Measurements from ENCODE around the gene KIAA0753. TPM values are rescaled to one million over a fixed set of nuclear protein-coding genes. Genes with fewer than 3 reads are reported as not detected.

Gene KIAA0753
- polyA plus RNA-seq, 1 donor (not counting 4 experiments of a cell fraction or from before 2014, with no cell fraction given): 11.6 TPM

DNA sequence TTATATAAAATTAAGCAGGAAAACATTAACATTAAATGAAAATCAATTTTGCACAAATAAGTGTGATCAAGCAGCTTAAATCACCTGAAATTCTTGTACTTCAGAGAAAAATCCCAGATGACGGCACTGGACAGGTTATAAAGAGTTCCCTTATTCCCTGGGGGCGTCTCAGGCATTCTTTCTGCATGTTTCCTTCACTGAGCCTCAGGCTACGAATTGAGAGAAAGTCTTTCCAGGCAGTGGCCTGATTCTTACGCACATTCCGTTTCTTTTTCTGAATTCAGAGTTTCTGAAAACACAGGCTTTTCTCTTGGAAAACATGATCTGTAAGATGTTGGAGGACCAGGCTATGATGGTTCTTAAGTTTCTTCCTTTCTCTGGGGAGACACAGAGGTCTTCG is 62.0 kb downstream of the KIAA0753 start:
- no peaks in the 10 kb centered on the region for H3K9me1 ChIP-seq (ENCODE audit: control insufficient read depth, extremely low read depth, insufficient read depth, low read length)
- DNase-seq (ENCODE audit: low read depth, low spot score) (no peak), FAIRE-seq (no peak)
- no peaks in the 10 kb centered on the region for H3K27me3 ChIP-seq (ENCODE audit: control insufficient read depth, extremely low read depth, insufficient read depth, low read length)
- H2AFZ ChIP-seq (ENCODE audit: control insufficient read depth, low read length): no peak overlapping the region
- no peaks in the 10 kb centered on the region for H3K79me2 ChIP-seq (ENCODE audit: control insufficient read depth, insufficient read depth, low read length)
- H3K9ac ChIP-seq (ENCODE audit: control insufficient read depth, extremely low read depth, insufficient read depth, low read length): no peak overlapping the region
- dilution Hi-C loops (cut with MboI; ENCODE audit: extremely low pct_ligation_motif_present, low sequenced_read_pairs): no loop called here
- no peak overlapping the region for H3K4me2 ChIP-seq (ENCODE audit: control insufficient read depth, extremely low read depth, insufficient read depth, low read depth, low read length)
- H4K20me1 ChIP-seq (ENCODE audit: control insufficient read depth, extremely low read depth, insufficient read depth, low read length): no peaks in the 10 kb centered on the region
- H3K4me3 ChIP-seq (ENCODE audit: control insufficient read depth in 2 of 3, extremely low read depth in 1 of 3, insufficient read depth in 2 of 3, low read depth in 1 of 3, low read length in 3 of 3): no peak overlapping the region
- TF ChIP-seq EZH2 (IDR thresholded peaks at IDR 0.05; ENCODE audit: low read length): no peak
- TF ChIP-seq, protein P1, sequence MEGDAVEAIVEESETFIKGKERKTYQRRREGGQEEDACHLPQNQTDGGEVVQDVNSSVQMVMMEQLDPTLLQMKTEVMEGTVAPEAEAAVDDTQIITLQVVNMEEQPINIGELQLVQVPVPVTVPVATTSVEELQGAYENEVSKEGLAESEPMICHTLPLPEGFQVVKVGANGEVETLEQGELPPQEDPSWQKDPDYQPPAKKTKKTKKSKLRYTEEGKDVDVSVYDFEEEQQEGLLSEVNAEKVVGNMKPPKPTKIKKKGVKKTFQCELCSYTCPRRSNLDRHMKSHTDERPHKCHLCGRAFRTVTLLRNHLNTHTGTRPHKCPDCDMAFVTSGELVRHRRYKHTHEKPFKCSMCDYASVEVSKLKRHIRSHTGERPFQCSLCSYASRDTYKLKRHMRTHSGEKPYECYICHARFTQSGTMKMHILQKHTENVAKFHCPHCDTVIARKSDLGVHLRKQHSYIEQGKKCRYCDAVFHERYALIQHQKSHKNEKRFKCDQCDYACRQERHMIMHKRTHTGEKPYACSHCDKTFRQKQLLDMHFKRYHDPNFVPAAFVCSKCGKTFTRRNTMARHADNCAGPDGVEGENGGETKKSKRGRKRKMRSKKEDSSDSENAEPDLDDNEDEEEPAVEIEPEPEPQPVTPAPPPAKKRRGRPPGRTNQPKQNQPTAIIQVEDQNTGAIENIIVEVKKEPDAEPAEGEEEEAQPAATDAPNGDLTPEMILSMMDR (optimal IDR thresholded peaks at IDR 0.05 in 1 of 3, IDR thresholded peaks at IDR 0.05 in 1 of 3, conservative IDR thresholded peaks at IDR 0.05 in 1 of 3; ENCODE audit: extremely low read depth in 1 of 3, insufficient read depth in 2 of 3, low read length in 3 of 3): no peak
- peak overlapping the region; percentile 58 for H3K27ac ChIP-seq (ENCODE audit: control insufficient read depth, insufficient read depth, low read length)
- peaks cover 3 to 14% of the 10 kb centered on the region in 2 experiments for H3K36me3 ChIP-seq (ENCODE audit: control insufficient read depth in 2 of 2, extremely low read depth in 1 of 2, insufficient read depth in 2 of 2, low read length in 2 of 2)
- H3K4me1 ChIP-seq (ENCODE audit: control insufficient read depth, extremely low read depth, insufficient read depth, low read length): peaks cover 27% of the 10 kb centered on the region
- H3K9me3 ChIP-seq (ENCODE audit: control insufficient read depth, low read depth, low read length): no peaks in the 10 kb centered on the region

DNA sequence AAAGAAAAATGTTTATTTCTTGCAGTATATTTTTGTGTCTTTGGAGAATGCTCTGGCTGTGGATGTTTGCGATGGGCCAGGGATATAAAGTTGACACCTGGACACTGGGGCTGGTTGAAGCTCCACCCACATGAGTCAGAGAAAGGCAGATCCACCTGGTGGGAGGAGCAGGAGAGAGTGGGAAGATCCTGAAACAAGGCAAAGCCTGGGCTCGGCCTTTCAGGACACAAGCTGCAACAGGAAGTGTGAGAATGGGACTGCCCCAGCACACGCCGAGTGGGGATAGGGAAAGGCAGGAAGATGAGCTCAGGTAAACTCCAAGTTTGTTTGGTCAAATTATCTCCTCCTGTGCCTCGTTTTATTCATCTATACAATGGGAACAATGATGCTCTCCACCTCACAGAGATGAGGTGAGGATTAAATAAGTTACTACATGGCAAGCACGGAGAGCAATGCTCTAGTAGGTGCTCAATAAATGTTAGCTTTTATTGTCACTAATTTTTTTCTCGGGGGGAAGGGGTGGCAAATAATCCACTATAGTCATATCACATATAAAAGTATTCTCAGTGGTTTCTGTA is 62.7 kb downstream of the KIAA0753 start:
- no peak for TF ChIP-seq EZH2 (IDR thresholded peaks at IDR 0.05; ENCODE audit: low read length)
- TF ChIP-seq, protein P1 (optimal IDR thresholded peaks at IDR 0.05 in 1 of 3, IDR thresholded peaks at IDR 0.05 in 1 of 3, conservative IDR thresholded peaks at IDR 0.05 in 1 of 3; ENCODE audit: extremely low read depth in 1 of 3, insufficient read depth in 2 of 3, low read length in 3 of 3): no peak
- Histone ChIP-seq H3K36me3 (ENCODE audit: control insufficient read depth in 2 of 2, extremely low read depth in 1 of 2, insufficient read depth in 2 of 2, low read length in 2 of 2) (peaks cover 2 to 8% of the 10 kb centered on the region in 2 experiments), H3K4me1 (ENCODE audit: control insufficient read depth, extremely low read depth, insufficient read depth, low read length) (peaks cover 27% of the 10 kb centered on the region), H3K9ac (ENCODE audit: control insufficient read depth, extremely low read depth, insufficient read depth, low read length) (peak overlapping the region; percentile 0), H3K79me2 (ENCODE audit: control insufficient read depth, insufficient read depth, low read length) (no peaks in the 10 kb centered on the region), H3K27ac (ENCODE audit: control insufficient read depth, insufficient read depth, low read length) (peak overlapping the region; percentile 58), H3K4me2 (ENCODE audit: control insufficient read depth, extremely low read depth, insufficient read depth, low read depth, low read length) (peak overlapping the region; percentile 57), H2AFZ (ENCODE audit: control insufficient read depth, low read length) (peak overlapping the region; percentile 31), H3K4me3 (ENCODE audit: control insufficient read depth in 2 of 3, extremely low read depth in 1 of 3, insufficient read depth in 2 of 3, low read depth in 1 of 3, low read length in 3 of 3) (no peak overlapping the region), H3K9me3 (ENCODE audit: control insufficient read depth, low read depth, low read length) (no peaks in the 10 kb centered on the region), H3K27me3 (ENCODE audit: control insufficient read depth, extremely low read depth, insufficient read depth, low read length) (no peaks in the 10 kb centered on the region), H4K20me1 (ENCODE audit: control insufficient read depth, extremely low read depth, insufficient read depth, low read length) (no peaks in the 10 kb centered on the region), H3K9me1 (ENCODE audit: control insufficient read depth, extremely low read depth, insufficient read depth, low read length) (no peaks in the 10 kb centered on the region)
- FAIRE-seq (peak; percentile 98), DNase-seq (ENCODE audit: low read depth, low spot score) (peak; percentile 80)
- dilution Hi-C loops (cut with MboI; ENCODE audit: extremely low pct_ligation_motif_present, low sequenced_read_pairs): no loop called here
